GM12873 (cell line): ENCODE data around the gene CFAP20DC.

Source experiments
- CTCF ChIP-seq: IDR thresholded peaks from 2 replicates; pipeline ENCODE4 v1.5.1; 2012; ENCODE audit warnings: low read depth, mild to moderate bottlenecking, moderate library complexity, low read length, control low read depth; ENCODE audit not compliant: insufficient read depth; ENCODE audit errors: missing control alignments

CFAP20DC gene

GRCh38 chr3:58772462-58772861, 277.4 kb downstream of the CFAP20DC start:
- TF ChIP-seq CTCF: no peak

GRCh38 chr3:58769065-58769464, 280.8 kb downstream of the CFAP20DC start:
- TF ChIP-seq CTCF: no peak

GRCh38 chr3:58766587-58767282, 283.1 kb downstream of the CFAP20DC start:
- TF ChIP-seq CTCF: no peak

- no peak for TF ChIP-seq CTCF
These were observed 294.7 kb downstream of the CFAP20DC start for GRCh38 chr3:58755150-58755549.

- TF ChIP-seq CTCF: no peak
These were observed 295.8 kb downstream of the CFAP20DC start for GRCh38 chr3:58754074-58754473.

GRCh38 chr3:58751882-58752567, 297.8 kb downstream of the CFAP20DC start:
- TF ChIP-seq CTCF: no peak

- no peak for TF ChIP-seq CTCF
These were observed 298.6 kb downstream of the CFAP20DC start for GRCh38 chr3:58751235-58751634.
